GM19455 (cell line): ENCODE data around the gene CHD5.
A peak's percentile ranks its signal among the peaks of the same experiment; 100 is the strongest.

Experiments used
- ATAC-seq: cut with Tn5 transposase; IDR thresholded peaks from one replicate; pipeline ENCODE4 v1.9.1; 2021; ENCODE audit not compliant: unreplicated experiment

The CHD5 gene

DNA sequence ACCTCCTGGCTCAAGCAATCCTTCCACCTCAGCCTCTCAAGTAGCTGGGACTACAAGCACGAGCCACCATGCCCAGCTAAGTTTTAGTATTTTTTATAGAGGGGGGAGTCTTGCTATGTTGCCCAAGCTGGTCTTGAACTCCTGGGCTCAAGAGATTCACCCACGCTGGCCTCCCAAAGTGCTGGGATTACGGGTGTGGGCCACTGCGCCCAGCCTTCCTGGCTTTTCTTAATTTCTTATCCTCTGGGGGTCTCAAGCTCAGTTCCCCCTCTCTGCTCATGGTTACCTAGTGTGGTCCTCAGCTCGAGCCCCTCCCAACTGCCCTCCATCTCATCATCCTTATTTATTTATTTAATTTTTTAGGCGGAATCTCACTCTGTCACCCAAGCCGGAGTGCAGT is 22.1 kb upstream of the CHD5 start:
- ATAC-seq = no peak

- ATAC-seq = no peak
Measured at GRCh38 chr1:6200188-6200809, 20.2 kb upstream of the CHD5 start.

DNA sequence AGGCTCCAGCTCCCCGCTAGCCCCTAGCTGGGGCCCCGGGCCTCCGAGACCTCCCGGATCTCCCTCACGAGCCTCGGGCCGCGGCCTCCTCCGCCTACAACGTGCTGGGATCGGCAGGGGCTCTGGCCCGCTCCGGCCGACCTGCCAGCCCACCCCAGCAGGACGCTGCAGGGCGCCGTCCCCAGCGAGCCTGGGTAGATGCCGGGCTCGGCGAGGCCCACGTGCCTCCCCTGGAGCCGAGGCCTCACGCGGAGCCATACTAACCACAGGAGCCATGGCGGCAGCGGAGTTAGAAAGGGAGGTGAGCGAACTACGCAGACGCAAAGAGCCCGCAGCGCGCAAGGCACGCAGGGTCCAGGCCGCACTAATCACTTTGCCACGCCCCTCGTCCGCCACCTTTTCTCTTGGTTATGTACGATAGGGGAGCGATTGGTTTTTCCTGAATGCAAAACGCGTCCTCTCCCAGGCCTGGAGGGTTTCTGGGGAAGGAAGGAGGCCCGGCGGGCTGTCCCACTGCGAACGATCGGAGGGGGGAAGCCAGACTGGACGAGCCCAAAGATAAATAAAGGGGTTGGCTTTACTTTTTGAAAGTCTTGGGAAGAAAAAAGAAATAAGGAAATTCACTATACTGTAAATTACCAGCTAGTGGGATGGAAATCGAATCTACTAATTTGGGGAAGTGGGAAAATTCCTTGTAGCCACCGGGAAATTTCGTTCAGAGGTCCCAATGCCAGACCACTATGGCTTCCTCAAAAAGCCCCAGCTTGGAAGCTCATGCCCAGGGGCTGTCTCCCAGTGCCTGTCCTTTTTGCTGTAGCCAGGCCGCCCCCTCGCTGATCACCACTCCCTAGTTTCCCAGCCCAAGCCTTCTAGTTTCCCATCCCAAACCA is 19.4 kb upstream of the CHD5 start, which contains the start of gene RPL22:
TSS of gene RPL22 (minus strand) at position 298 of the 890 bp plus-strand sequence. CDS start at position 276, 22 bp downstream.
- ATAC-seq = peak; percentile 97

- peak; percentile 30 for ATAC-seq
Measured at GRCh38 chr1:6198646-6199297, 18.7 kb upstream of the CHD5 start.

DNA sequence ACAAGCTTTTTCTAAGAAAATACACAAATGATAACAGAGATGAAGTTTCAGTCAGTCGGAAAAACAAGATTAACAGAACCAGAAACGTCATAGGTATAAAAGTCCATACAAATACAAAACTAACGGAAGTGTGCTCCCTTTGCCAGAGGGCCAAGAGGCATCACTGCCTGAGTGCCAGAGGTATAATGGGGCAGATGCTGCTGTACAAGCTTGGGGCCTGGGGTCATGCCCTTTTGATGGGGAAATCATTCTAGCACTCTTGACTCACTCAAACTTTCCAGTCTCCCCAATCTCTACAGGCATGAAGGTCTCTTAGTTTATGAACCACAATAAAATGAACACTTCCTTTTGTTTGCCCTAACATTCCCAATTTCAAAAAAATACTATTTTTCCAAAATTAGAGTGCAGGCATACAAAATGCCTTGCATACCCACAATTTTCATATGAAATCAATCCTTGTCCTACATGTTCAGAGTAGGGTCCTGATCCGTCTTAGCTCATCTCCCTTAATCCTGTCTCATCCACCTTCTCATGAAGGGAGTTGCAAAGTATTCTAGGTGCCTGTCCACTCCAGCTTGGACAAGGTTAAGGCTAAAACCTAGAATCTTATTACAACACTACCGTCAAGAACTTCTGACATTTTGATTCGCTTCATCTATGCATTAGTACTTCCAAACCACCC is 17.8 kb upstream of the CHD5 start:
- ATAC-seq = no peak

DNA sequence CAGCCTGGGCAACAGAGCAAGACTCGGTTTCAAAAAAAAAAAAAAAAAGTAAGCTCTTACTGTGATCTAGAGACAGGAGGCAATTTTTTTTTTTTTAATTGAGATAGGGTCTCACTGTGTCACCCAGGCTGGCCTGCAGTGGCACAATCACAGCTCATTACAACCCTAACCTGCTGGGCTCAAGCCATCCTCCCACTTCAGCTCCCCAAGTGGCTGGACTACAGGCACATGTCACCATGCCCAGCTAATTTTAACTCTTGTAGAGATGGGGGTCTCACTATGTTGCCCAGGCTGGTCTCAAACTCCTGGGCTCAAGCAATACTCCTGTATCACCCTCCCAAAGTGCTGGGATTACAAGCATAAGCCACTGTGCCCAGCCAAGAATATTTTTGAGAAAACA is 11.8 kb upstream of the CHD5 start:
- ATAC-seq = no peak

DNA sequence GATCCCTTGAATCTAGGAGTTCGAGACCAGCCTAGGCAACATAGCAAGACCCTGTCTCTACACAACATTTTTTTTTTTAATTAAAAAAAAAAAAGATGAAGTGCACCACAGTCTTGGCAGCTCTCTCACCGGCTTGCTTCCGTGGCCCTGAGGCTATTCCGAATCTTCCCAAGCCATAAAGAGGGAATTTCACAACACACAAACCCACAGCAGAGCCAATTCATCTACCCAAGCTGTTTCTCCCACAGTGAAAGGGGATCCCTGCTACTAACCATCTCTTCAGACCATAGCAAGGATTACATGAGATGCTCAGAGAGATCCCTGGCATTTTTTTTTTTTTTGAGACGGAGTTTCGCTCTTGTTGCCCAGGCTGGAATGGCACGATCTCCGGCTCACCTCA is 8.3 kb upstream of the CHD5 start:
- ATAC-seq = no peak

DNA sequence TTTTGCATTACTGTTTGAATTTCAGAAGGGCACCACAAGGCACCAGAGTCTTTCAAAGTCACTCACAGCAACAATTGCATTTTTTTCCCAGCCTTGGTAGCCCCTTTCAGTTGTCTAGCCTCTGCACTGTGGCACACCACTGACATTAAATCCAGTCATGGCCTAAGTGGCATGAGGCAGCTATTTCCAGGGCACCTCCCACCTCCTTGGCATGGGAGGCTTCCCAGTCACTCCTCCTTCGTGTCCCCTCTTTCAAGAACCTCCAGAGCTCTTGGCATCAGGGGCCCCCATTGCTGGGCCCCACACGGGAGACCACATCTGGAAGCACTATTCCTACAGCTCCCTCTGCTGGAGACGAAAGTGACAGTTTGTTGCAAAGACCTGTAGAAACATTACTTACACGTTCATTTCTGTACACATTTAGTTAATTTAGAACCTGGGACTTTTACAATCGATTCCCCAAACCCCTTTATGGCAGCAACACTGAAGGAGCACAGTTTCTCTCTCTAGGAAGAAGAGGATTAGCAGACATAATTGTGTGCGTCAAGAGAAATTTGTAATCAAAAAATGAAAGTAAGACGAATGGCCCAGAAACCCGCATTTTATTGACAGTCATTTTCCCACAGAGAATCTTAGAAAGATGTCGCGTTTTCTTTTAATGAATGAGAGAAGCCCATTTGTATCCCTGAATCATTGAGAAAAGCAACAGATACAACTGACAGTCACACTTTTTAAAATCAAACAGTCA is 5.7 kb upstream of the CHD5 start:
- ATAC-seq = no peak

DNA sequence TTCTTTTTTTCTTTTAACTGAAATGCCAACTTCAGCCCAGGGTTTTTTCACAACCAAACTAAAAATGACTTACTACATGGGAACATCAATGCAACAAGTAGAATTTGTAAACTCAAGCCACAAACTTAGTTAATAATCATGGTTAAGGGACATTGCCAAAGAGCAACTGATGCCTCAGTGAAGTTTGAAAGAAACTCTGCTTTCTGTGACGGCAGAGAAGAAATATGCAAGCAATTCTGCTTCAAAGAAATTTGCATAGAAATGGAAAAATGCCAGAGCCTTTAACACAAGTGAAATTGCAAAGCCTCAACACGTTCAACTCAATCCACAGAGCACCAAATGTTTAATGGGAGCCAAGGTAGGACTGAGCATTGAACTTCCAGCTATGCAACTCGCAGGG is 5.0 kb upstream of the CHD5 start:
- no peak for ATAC-seq

GRCh38 chr1:6184083-6184783 is 4.1 kb upstream of the CHD5 start:
- no peak for ATAC-seq

DNA sequence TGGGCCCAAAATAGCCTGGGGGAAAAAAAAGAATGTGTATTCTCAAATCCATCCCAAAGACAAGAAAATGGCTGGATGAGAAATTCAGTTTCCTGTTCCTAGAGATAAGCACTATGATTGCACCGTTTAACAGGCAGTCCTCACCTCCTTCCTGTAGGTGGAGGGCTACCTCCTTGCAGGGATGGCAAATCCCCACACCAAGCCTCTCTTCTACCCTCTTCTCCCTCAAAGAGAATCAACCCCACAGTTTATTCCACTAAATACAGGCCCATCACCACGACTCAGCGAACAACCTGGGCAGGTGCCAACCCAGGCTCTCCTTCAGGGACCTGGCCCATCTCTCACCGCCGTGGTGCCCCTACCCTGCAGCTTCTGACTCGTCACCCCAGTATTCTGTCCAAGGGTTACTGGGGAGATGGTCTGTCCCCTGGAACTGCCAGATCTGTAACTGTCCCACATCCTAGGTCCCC is 3.4 kb upstream of the CHD5 start:
- ATAC-seq = no peak

- ATAC-seq = no peak
Measured at GRCh38 chr1:6181347-6181770, 1.2 kb upstream of the CHD5 start.

DNA sequence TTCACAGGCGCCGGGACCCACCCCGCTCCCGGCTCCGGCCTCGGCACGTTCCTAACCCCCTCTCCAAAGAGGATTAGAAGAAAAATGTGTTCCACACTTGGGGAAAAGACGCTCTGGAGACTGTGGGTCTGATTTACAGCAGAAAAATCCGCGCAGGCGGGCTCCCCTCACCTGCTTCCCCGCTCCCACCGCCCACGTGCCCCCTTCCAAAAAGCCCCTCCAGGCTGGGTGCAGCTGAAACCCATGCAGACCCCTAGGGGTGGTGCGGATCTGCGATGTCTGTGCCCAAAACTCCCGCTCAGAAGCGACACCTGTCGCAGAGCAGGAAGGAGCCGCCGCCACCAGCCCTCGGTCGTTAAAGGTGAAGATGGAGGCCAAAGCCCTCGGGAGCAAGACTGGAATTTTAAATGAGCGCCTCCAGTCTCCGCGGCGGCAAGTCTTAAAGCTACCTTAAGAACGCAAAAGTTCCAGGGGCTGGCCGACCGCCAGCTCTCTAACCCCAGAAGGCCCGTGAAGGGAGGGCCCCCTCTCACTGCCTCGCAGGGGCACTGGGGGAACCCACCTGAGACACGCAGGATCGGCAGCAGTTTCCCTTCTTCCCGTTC is 688 bp upstream of the CHD5 start:
- ATAC-seq = no peak

GRCh38 chr1:6179564-6180175 is 451 bp downstream of the CHD5 start:
- ATAC-seq = no peak

GRCh38 chr1:6178751-6179563 is 1.2 kb downstream of the CHD5 start:
- ATAC-seq = no peak

GRCh38 chr1:6177681-6178380 is 2.3 kb downstream of the CHD5 start:
- no peak for ATAC-seq

- no peak for ATAC-seq
Measured at GRCh38 chr1:6176779-6177178, 3.3 kb downstream of the CHD5 start.

DNA sequence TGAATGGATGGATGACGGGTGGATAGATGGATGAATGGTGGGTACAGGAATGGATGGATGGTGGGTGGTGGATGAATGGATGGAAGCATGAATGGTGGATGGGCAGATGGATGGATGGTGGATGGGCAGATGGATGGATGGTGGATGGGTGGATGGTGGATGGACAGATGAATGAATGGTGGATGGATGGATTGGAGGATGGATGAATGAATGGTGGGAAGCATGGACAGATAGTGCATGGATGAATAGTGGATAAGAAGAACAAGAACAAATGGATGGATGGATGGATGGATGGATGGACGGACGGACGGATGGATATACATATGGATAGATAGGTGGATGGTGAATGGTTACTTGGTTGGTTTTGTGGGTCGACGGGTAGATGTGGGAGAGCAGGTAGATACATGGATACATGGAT is 4.7 kb downstream of the CHD5 start:
- no peak for ATAC-seq
